ENCODE results near the gene ZNF844.
"Not testable (repeated sequence)": the region's sequence is repeated elsewhere in the genome, so short reads cannot be mapped to it uniquely, and the experiment has no call there.

ZNF844 gene

DNA sequence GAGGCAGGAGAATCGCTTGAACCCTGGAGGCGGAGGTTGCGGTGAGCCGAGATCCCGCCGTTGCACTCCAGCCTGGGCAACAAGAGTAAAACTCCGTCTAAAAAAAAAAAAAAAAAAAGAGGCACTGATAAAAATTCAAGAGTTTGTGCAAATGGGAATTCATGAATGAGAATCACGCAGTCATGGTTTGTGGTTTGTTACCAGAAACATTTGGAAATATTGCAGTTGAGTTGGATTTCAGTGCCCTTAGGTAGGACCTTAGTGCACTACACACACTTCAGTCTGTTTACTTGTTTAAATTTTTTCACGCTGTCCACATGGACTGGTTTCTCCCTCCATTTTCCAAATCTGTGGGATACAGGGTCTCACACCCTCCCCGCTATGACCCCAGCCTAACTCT is 28.4 kb downstream of the ZNF844 start:
- peak overlapping the region; percentile 58 for H3K4me3 ChIP-seq (ENCODE audit: control insufficient read depth, low read depth, low read length)
- TF ChIP-seq, protein P1, sequence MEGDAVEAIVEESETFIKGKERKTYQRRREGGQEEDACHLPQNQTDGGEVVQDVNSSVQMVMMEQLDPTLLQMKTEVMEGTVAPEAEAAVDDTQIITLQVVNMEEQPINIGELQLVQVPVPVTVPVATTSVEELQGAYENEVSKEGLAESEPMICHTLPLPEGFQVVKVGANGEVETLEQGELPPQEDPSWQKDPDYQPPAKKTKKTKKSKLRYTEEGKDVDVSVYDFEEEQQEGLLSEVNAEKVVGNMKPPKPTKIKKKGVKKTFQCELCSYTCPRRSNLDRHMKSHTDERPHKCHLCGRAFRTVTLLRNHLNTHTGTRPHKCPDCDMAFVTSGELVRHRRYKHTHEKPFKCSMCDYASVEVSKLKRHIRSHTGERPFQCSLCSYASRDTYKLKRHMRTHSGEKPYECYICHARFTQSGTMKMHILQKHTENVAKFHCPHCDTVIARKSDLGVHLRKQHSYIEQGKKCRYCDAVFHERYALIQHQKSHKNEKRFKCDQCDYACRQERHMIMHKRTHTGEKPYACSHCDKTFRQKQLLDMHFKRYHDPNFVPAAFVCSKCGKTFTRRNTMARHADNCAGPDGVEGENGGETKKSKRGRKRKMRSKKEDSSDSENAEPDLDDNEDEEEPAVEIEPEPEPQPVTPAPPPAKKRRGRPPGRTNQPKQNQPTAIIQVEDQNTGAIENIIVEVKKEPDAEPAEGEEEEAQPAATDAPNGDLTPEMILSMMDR (IDR thresholded peaks at IDR 0.05; ENCODE audit: control insufficient read depth, insufficient read depth, low read depth, low read length, missing control alignments), result no peak
- DNase-seq (ENCODE audit: low read depth), result no peak

- no peak overlapping the region for H3K4me3 ChIP-seq (ENCODE audit: control insufficient read depth, low read depth, low read length)
- no peak for DNase-seq (ENCODE audit: low read depth)
- TF ChIP-seq, protein P1 (IDR thresholded peaks at IDR 0.05; ENCODE audit: control insufficient read depth, insufficient read depth, low read depth, low read length, missing control alignments), result no peak
These were observed 29.2 kb downstream of the ZNF844 start for GRCh38 chr19:12093777-12094176.

GRCh38 chr19:12095111-12095790 is 30.7 kb downstream of the ZNF844 start:
- no peak for DNase-seq (ENCODE audit: low read depth)
- TF ChIP-seq, protein P1 (IDR thresholded peaks at IDR 0.05; ENCODE audit: control insufficient read depth, insufficient read depth, low read depth, low read length, missing control alignments), result no peak
- H3K4me3 ChIP-seq (ENCODE audit: control insufficient read depth, low read depth, low read length), result no peak overlapping the region

DNA sequence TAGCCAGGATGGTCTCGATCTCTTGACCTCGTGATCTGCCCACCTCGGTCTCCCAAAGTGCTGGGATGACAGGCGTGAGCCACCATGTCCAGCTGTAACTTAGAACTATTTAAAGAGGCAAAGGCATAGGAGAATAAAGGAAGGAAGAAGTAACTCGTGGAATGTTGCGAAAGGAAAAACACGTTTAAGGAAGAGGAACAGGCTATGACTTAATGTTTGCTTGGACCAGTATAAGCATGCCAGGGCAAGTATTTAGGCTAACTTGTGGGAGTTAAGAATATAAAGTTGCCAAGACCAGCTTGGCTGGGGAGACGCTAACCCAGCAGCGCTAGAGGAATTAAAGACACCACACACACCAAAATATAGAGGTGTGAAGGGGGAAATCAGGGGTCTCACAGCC is 33.5 kb downstream of the ZNF844 start:
- TF ChIP-seq, protein P1 (IDR thresholded peaks at IDR 0.05; ENCODE audit: control insufficient read depth, insufficient read depth, low read depth, low read length, missing control alignments), result no peak
- no peak overlapping the region for H3K4me3 ChIP-seq (ENCODE audit: control insufficient read depth, low read depth, low read length)
- DNase-seq (ENCODE audit: low read depth), result no peak

- H3K4me3 ChIP-seq (ENCODE audit: control insufficient read depth, low read depth, low read length); DNase-seq (ENCODE audit: low read depth): not testable (repeated sequence)
These were observed 39.4 kb downstream of the ZNF844 start for GRCh38 chr19:12103909-12104308.

DNA sequence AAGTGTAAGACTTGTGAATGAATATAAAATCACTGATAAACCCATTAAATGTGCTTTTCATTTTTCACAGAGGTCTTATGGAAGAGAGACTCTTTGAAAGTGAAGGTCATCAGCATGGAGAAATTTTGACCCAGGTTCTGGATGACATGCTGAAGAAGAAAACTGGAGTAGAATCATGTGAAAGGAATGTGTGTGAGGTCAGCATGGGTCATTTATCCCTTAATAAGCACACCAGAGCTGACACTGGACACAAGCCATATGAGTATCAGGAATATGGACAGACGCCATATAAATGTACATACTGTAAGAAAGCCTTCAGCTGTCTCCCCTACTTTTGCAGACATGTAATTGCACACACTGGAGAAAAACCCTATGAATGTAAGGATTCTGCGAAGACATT is 46.6 kb downstream of the ZNF844 start:
- H3K4me3 ChIP-seq (ENCODE audit: control insufficient read depth, low read depth, low read length), result no peak overlapping the region
- no peak for DNase-seq (ENCODE audit: low read depth)
- TF ChIP-seq, protein P1 (IDR thresholded peaks at IDR 0.05; ENCODE audit: control insufficient read depth, insufficient read depth, low read depth, low read length, missing control alignments), result no peak

- TF ChIP-seq, protein P1 (IDR thresholded peaks at IDR 0.05; ENCODE audit: control insufficient read depth, insufficient read depth, low read depth, low read length, missing control alignments), result no peak
These were observed 47.6 kb downstream of the ZNF844 start for GRCh38 chr19:12111943-12112637.

More at GRCh38 chr19:12111943-12112637, 47.6 kb downstream of the ZNF844 start:
- no peak overlapping the region for H3K4me3 ChIP-seq (ENCODE audit: control insufficient read depth, low read depth, low read length)
- DNase-seq (ENCODE audit: low read depth), result no peak

Measured in AG09309 (cell line).